Subcutaneous abdominal adipose tissue (tissue), 5 donors: ENCODE data around the gene SLC12A2.

Source experiments
- H3K27ac ChIP-seq: one replicate; pipeline ENCODE4 v1.7.0; 2013; ENCODE audit warnings: low read depth, mild to moderate bottlenecking, inconsistent platforms, low read length, moderate library complexity
- H3K27me3 ChIP-seq, 5 donors: one replicate each; pipeline ENCODE4 v1.7.0; 2013; ENCODE audit warnings: low read length in 5 of 5, inconsistent platforms in 1 of 5; ENCODE audit not compliant: control insufficient read depth in 5 of 5, insufficient read depth in 4 of 5
- H3K36me3 ChIP-seq, 5 donors: one replicate each; pipeline ENCODE4 v1.7.0; 2013; ENCODE audit warnings: low read length in 5 of 5; ENCODE audit not compliant: control insufficient read depth in 5 of 5, insufficient read depth in 5 of 5
- H3K4me1 ChIP-seq, 5 donors: one replicate each; pipeline ENCODE4 v1.7.0; 2013; ENCODE audit warnings: low read length in 5 of 5, mild to moderate bottlenecking in 3 of 5, moderate library complexity in 1 of 5; ENCODE audit not compliant: control insufficient read depth in 5 of 5, insufficient read depth in 5 of 5
- H3K4me3 ChIP-seq, 5 donors: one replicate each; pipeline ENCODE4 v1.7.0; 2013; ENCODE audit warnings: low read length in 5 of 5, low read depth in 1 of 5
- H3K9ac ChIP-seq, 5 donors: one replicate each; pipeline ENCODE4 v1.7.0; 2013; ENCODE audit warnings: low read length in 5 of 5, mild to moderate bottlenecking in 4 of 5, moderate library complexity in 3 of 5
- H3K9me3 ChIP-seq, 5 donors: one replicate each; pipeline ENCODE4 v1.7.0; 2013; ENCODE audit warnings: low read length in 5 of 5; ENCODE audit not compliant: control insufficient read depth in 5 of 5
- donor health status: healthy.
- donor health status: healthy.
- donor health status: healthy.
- donor health status: healthy.
- donor health status: healthy.

The SLC12A2 gene

DNA sequence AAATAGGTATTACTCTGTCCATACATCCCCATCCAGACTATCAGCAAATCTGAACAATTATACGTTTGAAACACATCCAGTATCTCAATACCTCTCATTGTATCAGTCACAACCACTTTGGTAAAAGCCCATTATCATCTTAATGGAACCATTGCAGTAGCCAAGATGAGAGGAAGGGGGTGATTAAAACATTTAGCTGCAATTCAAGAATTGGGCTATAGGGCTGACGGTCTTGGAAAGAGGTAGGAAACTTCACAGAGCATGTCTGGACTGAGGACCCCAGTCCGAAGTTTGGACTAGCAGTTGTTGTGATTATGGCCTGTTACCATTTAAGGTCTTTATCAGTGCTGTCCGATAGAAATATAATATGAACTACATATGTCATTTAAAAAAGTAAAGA lies 8.6 kb downstream of the SLC12A2 start:
- H3K9ac ChIP-seq = no peak overlapping the region

DNA sequence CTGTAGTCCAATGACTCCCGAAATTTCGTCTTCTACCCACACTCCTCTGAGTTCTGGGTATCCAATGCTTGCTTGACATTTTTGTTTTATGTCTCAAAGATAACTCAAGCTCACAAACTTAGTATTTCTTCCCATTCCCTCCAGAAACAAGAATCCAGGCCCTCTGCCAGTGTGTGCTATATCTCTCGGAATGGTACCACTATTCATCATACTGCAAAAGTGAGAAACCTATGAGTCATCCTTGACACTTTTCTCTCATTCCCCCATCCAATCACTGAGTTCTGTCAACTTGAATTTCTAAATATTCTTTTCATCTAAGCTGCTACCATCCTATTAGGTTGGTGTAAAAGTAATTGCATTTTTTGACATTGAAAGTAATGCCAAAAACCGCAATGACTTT lies 9.8 kb downstream of the SLC12A2 start:
- Histone ChIP-seq H3K4me1 (no peaks in the 10 kb centered on the region), H3K9ac (no peak overlapping the region), H3K36me3 (no peaks in the 10 kb centered on the region), H3K9me3 (peaks cover 0 to 20% (median 11%) of the 10 kb centered on the region in 5 donors), H3K27ac (no peak overlapping the region), H3K4me3 (no peak overlapping the region), H3K27me3 (no peaks in the 10 kb centered on the region)

More for the DNA sequence above, 8.6 kb downstream of the SLC12A2 start:
- H3K9me3 ChIP-seq = peaks cover 0 to 11% (median 2%) of the 10 kb centered on the region in 5 donors
- no peaks in the 10 kb centered on the region for H3K36me3 ChIP-seq
- H3K4me1 ChIP-seq = no peaks in the 10 kb centered on the region
- no peak overlapping the region for H3K4me3 ChIP-seq
- H3K27ac ChIP-seq = no peak overlapping the region
- no peaks in the 10 kb centered on the region for H3K27me3 ChIP-seq

DNA sequence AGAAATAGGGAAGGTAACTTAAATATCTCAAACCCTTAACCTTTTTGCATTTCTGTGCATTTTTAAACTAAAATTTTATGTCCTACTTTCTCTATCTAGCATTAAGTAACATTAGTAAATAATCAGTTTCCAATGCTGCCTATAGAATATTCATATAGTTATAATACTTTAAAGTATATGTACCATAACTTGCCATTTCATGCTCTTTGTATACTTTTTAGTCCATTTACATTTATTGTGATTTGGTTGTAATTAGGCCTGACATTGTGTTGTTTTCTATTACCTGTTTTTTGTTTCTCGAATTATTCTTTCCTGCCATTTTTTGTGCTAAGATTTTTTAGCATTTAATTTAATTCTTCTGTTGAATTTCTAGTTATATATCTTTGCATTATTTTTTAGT lies 13.7 kb downstream of the SLC12A2 start:
- H3K27me3 ChIP-seq = no peaks in the 10 kb centered on the region
- no peak overlapping the region for H3K4me3 ChIP-seq
- no peak overlapping the region for H3K27ac ChIP-seq
- peaks cover 0 to 5% (median 0%) of the 10 kb centered on the region in 5 donors for H3K36me3 ChIP-seq
- peaks cover 0 to 28% (median 11%) of the 10 kb centered on the region in 5 donors for H3K9me3 ChIP-seq
- no peaks in the 10 kb centered on the region for H3K4me1 ChIP-seq
- H3K9ac ChIP-seq = no peak overlapping the region

DNA sequence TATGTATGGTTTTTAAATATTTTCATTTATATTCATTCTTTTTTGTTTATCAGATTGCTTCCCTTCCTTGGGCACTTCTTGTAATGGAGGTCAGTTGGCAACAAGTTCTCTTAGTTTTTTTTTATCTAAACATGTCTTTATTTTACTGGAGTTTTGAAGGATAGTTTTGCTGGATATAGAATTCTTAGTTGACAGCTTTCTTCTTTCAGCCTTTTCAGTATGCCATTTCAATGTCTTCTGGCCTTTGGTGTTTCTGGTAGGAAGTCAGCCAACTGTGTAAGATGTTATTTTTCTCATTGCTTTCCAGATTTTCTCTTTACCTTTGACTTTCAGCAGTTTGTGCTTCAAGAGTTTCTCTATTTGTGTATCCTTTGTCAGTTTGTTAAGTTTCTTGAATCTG lies 14.2 kb downstream of the SLC12A2 start:
- Histone ChIP-seq H3K27me3 (no peaks in the 10 kb centered on the region), H3K36me3 (peaks cover 0 to 5% (median 0%) of the 10 kb centered on the region in 5 donors), H3K4me3 (no peak overlapping the region), H3K27ac (no peak overlapping the region), H3K9me3 (peaks cover 0 to 28% (median 11%) of the 10 kb centered on the region in 5 donors), H3K9ac (no peak overlapping the region), H3K4me1 (no peaks in the 10 kb centered on the region)

DNA sequence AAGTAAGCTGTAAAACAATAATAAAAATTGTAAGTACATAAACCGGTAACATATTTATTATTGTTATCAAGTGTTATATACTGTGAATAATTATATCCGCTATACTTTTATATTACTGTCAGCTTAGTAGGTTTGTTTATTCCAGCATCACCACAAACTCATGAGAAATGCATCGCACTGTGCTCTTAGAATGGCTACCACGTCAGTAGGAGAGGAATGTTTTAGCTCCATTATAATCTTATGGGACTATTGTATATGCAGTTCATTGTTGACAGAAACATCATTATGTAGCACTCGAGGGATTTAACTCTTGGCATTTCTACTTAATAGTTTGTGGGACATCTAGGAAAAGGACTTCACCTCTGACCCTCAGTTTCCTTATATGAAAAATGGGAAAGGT lies 16.4 kb downstream of the SLC12A2 start:
- Histone ChIP-seq H3K9me3 (peaks cover 0 to 28% (median 11%) of the 10 kb centered on the region in 5 donors), H3K27ac (no peak overlapping the region), H3K4me3 (no peak overlapping the region), H3K27me3 (no peaks in the 10 kb centered on the region), H3K4me1 (no peaks in the 10 kb centered on the region), H3K9ac (no peak overlapping the region), H3K36me3 (peaks cover 0 to 5% (median 0%) of the 10 kb centered on the region in 5 donors)

DNA sequence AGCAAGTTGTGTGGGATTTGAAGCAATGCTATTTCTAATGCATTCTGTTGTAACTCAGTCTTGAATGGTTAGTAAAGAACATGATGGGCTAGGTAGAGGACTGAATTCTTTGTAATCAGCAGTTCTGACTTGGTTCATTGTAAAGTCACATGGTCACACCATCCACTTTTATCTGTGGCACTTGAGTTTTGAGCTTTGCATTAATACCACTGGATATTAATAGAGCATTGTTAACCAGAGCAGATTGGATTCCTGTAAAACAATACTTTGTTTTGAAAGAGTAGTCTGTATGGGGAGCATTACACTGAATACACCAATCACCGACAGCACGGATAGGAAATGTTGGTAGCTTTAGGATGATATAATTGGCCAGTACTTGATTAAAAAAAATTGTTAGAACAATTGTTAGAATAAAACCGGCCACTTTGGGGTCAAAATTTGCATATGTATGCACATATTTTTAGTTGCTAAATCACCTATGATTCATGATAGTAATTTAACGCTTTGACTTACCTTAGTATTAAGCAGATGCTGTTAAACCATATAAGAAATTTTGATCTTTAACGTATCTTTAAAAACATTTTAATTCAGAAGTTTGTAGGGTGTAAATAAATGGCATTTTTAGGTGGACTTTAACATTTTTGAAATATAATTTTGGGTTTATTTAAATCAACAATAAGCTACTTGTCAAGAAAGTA lies 17.4 kb downstream of the SLC12A2 start:
- H3K27ac ChIP-seq = no peak overlapping the region
- H3K9ac ChIP-seq = no peak overlapping the region
- peaks cover 0 to 27% (median 11%) of the 10 kb centered on the region in 5 donors for H3K9me3 ChIP-seq
- no peaks in the 10 kb centered on the region for H3K4me1 ChIP-seq
- H3K4me3 ChIP-seq = no peak overlapping the region
- H3K36me3 ChIP-seq = peaks cover 0 to 5% (median 0%) of the 10 kb centered on the region in 5 donors
- H3K27me3 ChIP-seq = no peaks in the 10 kb centered on the region

DNA sequence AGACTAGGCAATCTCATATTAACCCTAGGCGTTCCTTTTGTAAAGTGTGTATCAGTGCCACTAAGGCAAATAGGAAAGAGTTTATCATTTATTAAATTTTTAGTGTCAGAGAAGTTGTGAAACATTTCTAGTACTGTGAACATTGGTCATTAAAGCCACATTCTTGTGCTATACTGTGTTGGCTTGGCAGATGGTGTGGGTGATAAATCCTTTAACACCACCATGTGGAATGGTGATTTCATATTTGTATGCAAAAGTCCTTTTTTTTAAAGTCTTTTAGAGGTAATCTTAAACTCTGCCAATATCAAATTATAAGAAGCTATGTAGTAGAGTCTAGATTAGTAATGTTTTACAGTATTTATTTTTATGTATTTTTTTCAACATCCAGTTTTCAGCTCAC lies 18.1 kb downstream of the SLC12A2 start:
- Histone ChIP-seq H3K27ac (no peak overlapping the region), H3K4me3 (no peak overlapping the region), H3K9ac (no peak overlapping the region), H3K9me3 (peaks cover 0 to 21% (median 11%) of the 10 kb centered on the region in 5 donors), H3K27me3 (no peaks in the 10 kb centered on the region), H3K36me3 (peaks cover 0 to 5% (median 0%) of the 10 kb centered on the region in 5 donors), H3K4me1 (no peaks in the 10 kb centered on the region)

DNA sequence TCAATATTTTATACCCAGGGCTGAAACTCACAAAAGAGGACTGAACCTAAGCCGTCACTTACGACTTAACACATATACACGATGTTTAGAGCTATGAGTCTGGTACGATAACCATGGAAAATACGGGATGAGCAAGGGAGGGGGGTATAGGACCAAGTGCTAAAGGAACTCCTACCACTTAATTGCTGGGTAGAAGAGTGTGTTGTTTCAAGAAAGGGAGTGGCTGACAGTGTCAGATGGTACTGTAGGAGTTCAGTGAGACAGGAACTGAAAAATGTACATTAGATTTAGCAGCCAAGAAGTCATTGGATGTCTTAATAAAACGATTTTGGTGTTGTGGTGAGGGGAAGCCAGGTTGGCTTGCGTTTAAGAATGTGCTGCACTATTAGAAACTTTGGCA lies 21.6 kb downstream of the SLC12A2 start:
- no peak overlapping the region for H3K4me3 ChIP-seq
- H3K9ac ChIP-seq = no peak overlapping the region
- no peak overlapping the region for H3K27ac ChIP-seq
- no peaks in the 10 kb centered on the region for H3K4me1 ChIP-seq
- H3K27me3 ChIP-seq = no peaks in the 10 kb centered on the region
- no peaks in the 10 kb centered on the region for H3K36me3 ChIP-seq
- H3K9me3 ChIP-seq = no peaks in the 10 kb centered on the region

DNA sequence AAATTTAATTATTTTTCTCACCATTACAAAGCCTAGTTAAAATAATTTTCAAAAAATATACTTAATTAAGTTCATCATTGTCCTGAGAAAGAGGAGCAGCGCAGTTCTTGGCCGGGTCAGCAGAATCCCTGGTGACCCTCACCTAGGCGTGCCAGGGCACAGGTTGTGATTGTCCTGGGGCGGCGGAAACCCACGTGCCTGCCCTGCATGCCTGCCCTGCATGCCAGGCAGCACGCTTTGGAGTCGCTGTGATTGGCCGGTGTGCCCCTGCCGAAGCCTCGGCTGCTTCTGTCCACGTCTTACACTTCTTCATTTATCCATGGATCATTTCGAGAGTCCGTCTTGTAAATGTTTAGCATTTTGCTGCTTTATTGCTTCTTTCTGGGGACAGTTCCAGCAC lies 25.6 kb downstream of the SLC12A2 start:
- Histone ChIP-seq H3K27me3 (no peaks in the 10 kb centered on the region), H3K36me3 (no peaks in the 10 kb centered on the region), H3K27ac (no peak overlapping the region), H3K4me1 (no peaks in the 10 kb centered on the region), H3K4me3 (no peak overlapping the region), H3K9ac (no peak overlapping the region), H3K9me3 (no peaks in the 10 kb centered on the region)

DNA sequence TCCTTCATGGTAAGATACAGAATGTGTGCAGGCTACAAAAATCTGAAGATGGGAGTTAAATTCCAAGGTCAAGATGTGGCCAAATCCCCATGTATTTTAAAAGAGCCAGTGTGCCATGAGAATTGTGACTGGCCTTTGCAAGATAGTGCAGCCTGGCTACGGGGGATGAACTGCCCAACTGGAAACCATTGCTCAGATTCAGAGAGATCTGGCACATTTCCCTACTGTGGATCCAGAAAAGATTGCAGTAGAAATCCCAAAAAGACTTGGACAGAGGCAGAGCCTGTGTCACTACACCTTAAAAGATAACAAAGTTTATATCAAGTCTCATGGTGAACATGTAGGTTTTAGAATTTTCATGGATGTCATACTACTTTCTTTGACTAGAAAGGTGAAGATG lies 26.2 kb downstream of the SLC12A2 start:
- no peak overlapping the region for H3K27ac ChIP-seq
- H3K36me3 ChIP-seq = peaks cover under 1 to 4% (median 1%) of the 10 kb centered on the region in 5 donors
- H3K9ac ChIP-seq = no peak overlapping the region
- no peaks in the 10 kb centered on the region for H3K4me1 ChIP-seq
- H3K27me3 ChIP-seq = no peaks in the 10 kb centered on the region
- H3K4me3 ChIP-seq = no peak overlapping the region
- H3K9me3 ChIP-seq = no peaks in the 10 kb centered on the region
